Stomach smooth muscle (tissue), 2 donors: ENCODE measurements around the gene MALRD1.

Experiments
- H3K27ac ChIP-seq: one replicate; pipeline ENCODE4 v1.7.0; 2013; ENCODE audit warnings: mild to moderate bottlenecking, low read length, inconsistent platforms
- H3K27me3 ChIP-seq, 2 donors: one replicate each; pipeline ENCODE4 v1.7.0; 2013; ENCODE audit warnings: low read length in 2 of 2; ENCODE audit not compliant: insufficient read depth in 2 of 2, control insufficient read depth in 1 of 2
- H3K36me3 ChIP-seq, 2 donors: one replicate each; pipeline ENCODE4 v1.7.0; 2013; ENCODE audit warnings: low read length in 2 of 2; ENCODE audit not compliant: control insufficient read depth in 2 of 2, insufficient read depth in 2 of 2
- H3K4me1 ChIP-seq: one replicate; pipeline ENCODE4 v1.7.0; 2013; ENCODE audit warnings: low read length; ENCODE audit not compliant: control insufficient read depth, insufficient read depth
- H3K4me3 ChIP-seq, 2 donors: one replicate each; pipeline ENCODE4 v1.7.0; 2013; ENCODE audit warnings: low read length in 2 of 2
- H3K9ac ChIP-seq, 2 donors: one replicate each; pipeline ENCODE4 v1.7.0; 2013; ENCODE audit warnings: low read length in 2 of 2, mild to moderate bottlenecking in 1 of 2
- H3K9me3 ChIP-seq, 2 donors: one replicate each; pipeline ENCODE4 v1.7.0; 2013; ENCODE audit warnings: low read length in 2 of 2; ENCODE audit not compliant: control insufficient read depth in 2 of 2
- donor health status: healthy.
- donor health status: Pancreatic carcinoma.

The MALRD1 gene

GRCh38 chr10:19417740-19418139, 369.1 kb downstream of the MALRD1 start:
- H3K9ac ChIP-seq, result no peak overlapping the region
- H3K27ac ChIP-seq, result no peak overlapping the region
- H3K36me3 ChIP-seq, result no peaks in the 10 kb centered on the region
- no peaks in the 10 kb centered on the region for H3K4me1 ChIP-seq
- H3K9me3 ChIP-seq, result no peaks in the 10 kb centered on the region
- no peaks in the 10 kb centered on the region for H3K27me3 ChIP-seq
- no peak overlapping the region for H3K4me3 ChIP-seq

GRCh38 chr10:19421674-19422073, 373.1 kb downstream of the MALRD1 start:
- H3K4me3 ChIP-seq, result no peak overlapping the region
- H3K36me3 ChIP-seq, result no peaks in the 10 kb centered on the region
- no peak overlapping the region for H3K27ac ChIP-seq
- no peaks in the 10 kb centered on the region for H3K27me3 ChIP-seq
- H3K4me1 ChIP-seq, result no peaks in the 10 kb centered on the region
- no peak overlapping the region for H3K9ac ChIP-seq
- no peaks in the 10 kb centered on the region for H3K9me3 ChIP-seq

- H3K9me3 ChIP-seq, result no peaks in the 10 kb centered on the region
- no peak overlapping the region for H3K4me3 ChIP-seq
- H3K9ac ChIP-seq, result no peak overlapping the region
- H3K4me1 ChIP-seq, result no peaks in the 10 kb centered on the region
- H3K27ac ChIP-seq, result no peak overlapping the region
- no peaks in the 10 kb centered on the region for H3K36me3 ChIP-seq
- H3K27me3 ChIP-seq, result no peaks in the 10 kb centered on the region
Observed at GRCh38 chr10:19426034-19426433, 377.4 kb downstream of the MALRD1 start.

- Histone ChIP-seq H3K27ac (no peak overlapping the region), H3K36me3 (no peaks in the 10 kb centered on the region), H3K4me1 (no peaks in the 10 kb centered on the region), H3K27me3 (no peaks in the 10 kb centered on the region), H3K9me3 (no peaks in the 10 kb centered on the region), H3K9ac (no peak overlapping the region), H3K4me3 (no peak overlapping the region)
Observed at GRCh38 chr10:19431622-19432351, 383.2 kb downstream of the MALRD1 start.

- no peaks in the 10 kb centered on the region for H3K36me3 ChIP-seq
- no peak overlapping the region for H3K4me3 ChIP-seq
- H3K27me3 ChIP-seq, result no peaks in the 10 kb centered on the region
- H3K27ac ChIP-seq, result no peak overlapping the region
- H3K9ac ChIP-seq, result no peak overlapping the region
- no peaks in the 10 kb centered on the region for H3K4me1 ChIP-seq
- H3K9me3 ChIP-seq, result no peaks in the 10 kb centered on the region
Observed at GRCh38 chr10:19449860-19450259, 401.3 kb downstream of the MALRD1 start.

- H3K27me3 ChIP-seq, result no peaks in the 10 kb centered on the region
- H3K9me3 ChIP-seq, result no peaks in the 10 kb centered on the region
- H3K27ac ChIP-seq, result no peak overlapping the region
Observed at GRCh38 chr10:19451356-19451755, 402.8 kb downstream of the MALRD1 start.

GRCh38 chr10:19451937-19452336, 403.3 kb downstream of the MALRD1 start:
- Histone ChIP-seq H3K4me1 (no peaks in the 10 kb centered on the region), H3K36me3 (no peaks in the 10 kb centered on the region), H3K9ac (no peak overlapping the region), H3K27ac (no peak overlapping the region), H3K9me3 (no peaks in the 10 kb centered on the region), H3K27me3 (no peaks in the 10 kb centered on the region), H3K4me3 (no peak overlapping the region)

More at GRCh38 chr10:19451356-19451755, 402.8 kb downstream of the MALRD1 start:
- Histone ChIP-seq H3K36me3 (no peaks in the 10 kb centered on the region), H3K4me3 (no peak overlapping the region), H3K4me1 (no peaks in the 10 kb centered on the region), H3K9ac (no peak overlapping the region)

GRCh38 chr10:19453967-19454366, 405.4 kb downstream of the MALRD1 start:
- H3K27ac ChIP-seq, result no peak overlapping the region
- H3K9me3 ChIP-seq, result no peaks in the 10 kb centered on the region

GRCh38 chr10:19461588-19461987, 413.0 kb downstream of the MALRD1 start:
- no peaks in the 10 kb centered on the region for H3K4me1 ChIP-seq
- H3K36me3 ChIP-seq, result no peaks in the 10 kb centered on the region
- H3K27ac ChIP-seq, result no peak overlapping the region
- H3K9me3 ChIP-seq, result no peaks in the 10 kb centered on the region
- no peak overlapping the region for H3K9ac ChIP-seq
- H3K27me3 ChIP-seq, result no peaks in the 10 kb centered on the region
- no peak overlapping the region for H3K4me3 ChIP-seq

More at GRCh38 chr10:19453967-19454366, 405.4 kb downstream of the MALRD1 start:
- H3K36me3 ChIP-seq, result no peaks in the 10 kb centered on the region
- no peaks in the 10 kb centered on the region for H3K4me1 ChIP-seq
- H3K4me3 ChIP-seq, result no peak overlapping the region
- no peak overlapping the region for H3K9ac ChIP-seq
- H3K27me3 ChIP-seq, result no peaks in the 10 kb centered on the region

GRCh38 chr10:19466709-19467108, 418.1 kb downstream of the MALRD1 start:
- Histone ChIP-seq H3K4me1 (no peaks in the 10 kb centered on the region), H3K27me3 (no peaks in the 10 kb centered on the region), H3K9me3 (no peaks in the 10 kb centered on the region), H3K36me3 (no peaks in the 10 kb centered on the region), H3K9ac (no peak overlapping the region), H3K27ac (no peak overlapping the region), H3K4me3 (no peak overlapping the region)

- no peaks in the 10 kb centered on the region for H3K4me1 ChIP-seq
- no peak overlapping the region for H3K4me3 ChIP-seq
- no peaks in the 10 kb centered on the region for H3K36me3 ChIP-seq
- no peak overlapping the region for H3K27ac ChIP-seq
- H3K9ac ChIP-seq, result no peak overlapping the region
- H3K9me3 ChIP-seq, result no peaks in the 10 kb centered on the region
- no peaks in the 10 kb centered on the region for H3K27me3 ChIP-seq
Observed at GRCh38 chr10:19468413-19468812, 419.8 kb downstream of the MALRD1 start.
